Heart left ventricle (tissue), 13 donors: ENCODE data around the gene STARD8.

ENCODE experiments used
- POLR2A ChIP-seq, 2 donors: fragments of 450-650 bp; IDR thresholded peaks; one replicate each; pipeline ENCODE4 v1.6.1; 2017; ENCODE audit warnings: antibody characterized with exemption in 2 of 2, mild to moderate bottlenecking in 2 of 2, moderate library complexity in 2 of 2
- TF ChIP-seq, protein P1 (sequence below), 12 donors: fragments of 200-600 bp; sonication (generic) in 4 of 12; IDR thresholded peaks; one replicate each; pipeline versions ENCODE4 v1.5.0 to v1.8.0; 2018 to 2022; ENCODE audit warnings: antibody characterized with exemption in 12 of 12, mild to moderate bottlenecking in 5 of 12
- donor health status: ischemic (EF 13 %, LVEDD 7.1; RV severe dilation, severe dysfunction).
- donor health status: DM: no; HTN: yes; CAD: no.
- donor health status: DM: no; HTN: no; CAD: no.
- donor health status: ischemic (EF 25% LVEDD 6.9; RV normal size, moderate dysfunction).
- donor health status: ischemic (EF 25% LVEDD 5.7; RV mildly dilated, moderate dysfunction).
- donor health status: ischemic (EF 35%, LVEDD 5.7; RV mildly dilated, moderate dysfunction).
- donor health status: nonischemic (EF 11% LVEDD 7.7; RV severe dilation, severe dysfunction).
- donor health status: DM: yes; HTN: yes; CAD: no.
- donor health status: PGD.
- donor health status: ischemic (EF 29% LVEDD 5.4; RV normal size, mild dysfunction).
- donor health status: nonischemic (EF 23%, LVEDD 6.1; RV moderate dilation, normal function).

DNA sequence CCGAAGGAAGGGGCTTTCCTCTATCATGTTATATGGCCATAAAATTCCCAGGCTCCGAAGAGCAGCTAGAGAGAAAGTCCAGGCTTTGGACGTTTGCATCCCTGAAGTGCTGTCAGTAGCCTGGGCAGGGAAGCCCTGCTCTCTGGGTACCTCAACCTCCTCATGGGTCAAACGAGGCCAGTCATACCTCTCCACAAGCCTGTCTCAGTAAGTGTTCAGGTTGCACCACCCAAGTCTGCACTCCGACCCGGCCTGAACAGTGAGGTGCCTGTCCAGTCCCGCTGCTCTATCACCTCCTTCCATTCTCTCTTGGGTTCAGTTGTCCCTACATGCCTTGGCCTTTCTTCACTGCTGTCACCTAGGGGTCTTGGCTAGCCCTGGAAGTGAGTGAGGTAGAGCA is 78.9 kb downstream of the STARD8 start:
- TF ChIP-seq, protein P1, sequence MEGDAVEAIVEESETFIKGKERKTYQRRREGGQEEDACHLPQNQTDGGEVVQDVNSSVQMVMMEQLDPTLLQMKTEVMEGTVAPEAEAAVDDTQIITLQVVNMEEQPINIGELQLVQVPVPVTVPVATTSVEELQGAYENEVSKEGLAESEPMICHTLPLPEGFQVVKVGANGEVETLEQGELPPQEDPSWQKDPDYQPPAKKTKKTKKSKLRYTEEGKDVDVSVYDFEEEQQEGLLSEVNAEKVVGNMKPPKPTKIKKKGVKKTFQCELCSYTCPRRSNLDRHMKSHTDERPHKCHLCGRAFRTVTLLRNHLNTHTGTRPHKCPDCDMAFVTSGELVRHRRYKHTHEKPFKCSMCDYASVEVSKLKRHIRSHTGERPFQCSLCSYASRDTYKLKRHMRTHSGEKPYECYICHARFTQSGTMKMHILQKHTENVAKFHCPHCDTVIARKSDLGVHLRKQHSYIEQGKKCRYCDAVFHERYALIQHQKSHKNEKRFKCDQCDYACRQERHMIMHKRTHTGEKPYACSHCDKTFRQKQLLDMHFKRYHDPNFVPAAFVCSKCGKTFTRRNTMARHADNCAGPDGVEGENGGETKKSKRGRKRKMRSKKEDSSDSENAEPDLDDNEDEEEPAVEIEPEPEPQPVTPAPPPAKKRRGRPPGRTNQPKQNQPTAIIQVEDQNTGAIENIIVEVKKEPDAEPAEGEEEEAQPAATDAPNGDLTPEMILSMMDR (IDR thresholded peaks at IDR 0.05) = no peak
- no peak for TF ChIP-seq POLR2A (IDR thresholded peaks at IDR 0.05)
